Fibroblast of lung (primary cell): ENCODE data around the gene IGSF10. TPM values are rescaled to one million over a fixed set of nuclear protein-coding genes. Genes with fewer than 3 reads are reported as not detected.

ENCODE experiments used
- DNase-seq, 2 donors: peaks; one replicate each; pipeline versions ENCODE4 v3.0.0 to v3.0.0-alpha.2; 2010; ENCODE audit warnings: low read depth in 2 of 2
- H2AFZ ChIP-seq: 2 replicates; pipeline ENCODE4 v1.5.1; 2012; ENCODE audit warnings: low read length, control low read depth, inconsistent platforms
- H3K27ac ChIP-seq: 2 replicates; pipeline ENCODE4 v1.5.1; 2011; ENCODE audit warnings: low read length, control low read depth; ENCODE audit not compliant: insufficient read depth
- H3K27me3 ChIP-seq: 2 replicates; pipeline ENCODE4 v1.5.1; 2011; ENCODE audit warnings: mild to moderate bottlenecking, low read length; ENCODE audit not compliant: control insufficient read depth, insufficient read depth
- H3K36me3 ChIP-seq: 2 replicates; pipeline ENCODE4 v1.5.1; 2011; ENCODE audit warnings: low read length; ENCODE audit not compliant: control insufficient read depth, insufficient read depth
- H3K4me1 ChIP-seq: 2 replicates; pipeline ENCODE4 v1.5.1; 2011; ENCODE audit warnings: low read length; ENCODE audit not compliant: control insufficient read depth, insufficient read depth; ENCODE audit errors: extremely low read depth
- H3K4me2 ChIP-seq: 2 replicates; pipeline ENCODE4 v1.5.1; 2011; ENCODE audit warnings: low read length, control low read depth; ENCODE audit not compliant: insufficient read depth; ENCODE audit errors: extremely low read depth
- H3K4me3 ChIP-seq, 4 experiments: fragments of 200-600 bp in 1 of 4; sonication (generic) in 1 of 4; replicated peaks in 1 of 4; 2 replicates each; pipeline ENCODE4 v1.5.1; 2011 to 2016; ENCODE audit warnings: low read length in 4 of 4, low read depth in 3 of 4, mild to moderate bottlenecking in 3 of 4, control low read depth in 2 of 4, inconsistent platforms in 1 of 4, mixed read lengths in 1 of 4; ENCODE audit not compliant: insufficient read depth in 1 of 4; ENCODE audit errors: control extremely low read depth in 1 of 4
- H3K79me2 ChIP-seq: 2 replicates; pipeline ENCODE4 v1.5.1; 2012; ENCODE audit warnings: mild to moderate bottlenecking, low read length, inconsistent platforms; ENCODE audit not compliant: control insufficient read depth, insufficient read depth
- H3K9ac ChIP-seq: 2 replicates; pipeline ENCODE4 v1.5.1; 2011; ENCODE audit warnings: mild to moderate bottlenecking, low read length, control low read depth; ENCODE audit not compliant: insufficient read depth
- H3K9me3 ChIP-seq: 2 replicates; pipeline ENCODE4 v1.5.1; 2012; ENCODE audit warnings: low read depth, low read length; ENCODE audit not compliant: control insufficient read depth, insufficient read depth
- H4K20me1 ChIP-seq: 2 replicates; pipeline ENCODE4 v1.5.1; 2011; ENCODE audit warnings: low read length; ENCODE audit not compliant: control insufficient read depth, insufficient read depth; ENCODE audit errors: extremely low read depth
- EZH2 ChIP-seq: IDR thresholded peaks from 2 replicates; pipeline ENCODE4 v1.5.1; 2012; ENCODE audit warnings: low read length, control low read depth, mild to moderate bottlenecking; ENCODE audit errors: missing control alignments
- polyA plus RNA-seq, 2 donors: library from polyadenylated mRNA; depleted of rRNA in 1 of 2; stranded (reverse) in 1 of 2; unstranded in 1 of 2; fragments of >200 nt; gene quantifications; 2 replicates each; pipeline ENCODE4 v1.2.1, GENCODE V29; 2011 to 2012; ENCODE audit warnings: missing spikeins in 1 of 2
- total RNA-seq: library from RNA; depleted of rRNA; stranded (reverse); fragments of >200 nt; gene quantifications from 2 replicates; pipeline ENCODE4 v1.2.1, GENCODE V29; 2014
- TF ChIP-seq, protein P1 (sequence below), 2 donors: IDR thresholded peaks in 1 of 2; conservative IDR thresholded peaks in 1 of 2; 1 replicate in 1 of 2; 2 replicates in 1 of 2; pipeline ENCODE4 v1.5.1; 2011 to 2012; ENCODE audit warnings: low read length in 2 of 2, control low read depth in 1 of 2, inconsistent platforms in 1 of 2, low read depth in 1 of 2, mild to moderate bottlenecking in 1 of 2

The IGSF10 gene
- total and polyA plus RNA-seq, 2 donors (not counting 1 experiment from before 2014, with no cell fraction given) = 5.1 to 45.9 TPM

DNA sequence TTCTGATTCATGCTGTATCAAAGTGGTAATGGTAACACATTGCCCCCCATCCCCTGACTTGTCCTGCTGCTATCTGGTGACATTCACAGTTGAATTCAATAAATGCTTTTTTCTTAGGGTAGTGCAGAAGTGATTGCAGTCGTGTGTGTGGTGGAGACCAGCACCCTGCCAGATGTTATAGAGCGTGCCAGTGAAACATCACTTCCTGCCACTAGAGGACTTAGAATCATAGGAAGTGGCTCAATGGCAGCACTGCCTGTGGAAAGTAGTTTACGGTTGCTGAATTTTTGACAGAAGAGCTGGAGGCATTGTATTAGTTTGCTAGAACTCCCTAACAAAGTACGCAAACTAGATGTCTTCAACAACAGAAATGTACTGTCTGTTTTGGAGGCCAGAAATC lies 38.9 kb downstream of the IGSF10 start:
- Histone ChIP-seq H3K9ac (no peak overlapping the region), H3K27ac (no peak overlapping the region), H3K79me2 (no peaks in the 10 kb centered on the region), H4K20me1 (no peaks in the 10 kb centered on the region), H3K4me2 (no peak overlapping the region), H3K36me3 (no peaks in the 10 kb centered on the region), H3K4me3 (no peak overlapping the region), H3K27me3 (no peaks in the 10 kb centered on the region), H3K9me3 (no peaks in the 10 kb centered on the region), H2AFZ (no peak overlapping the region), H3K4me1 (peaks cover 5% of the 10 kb centered on the region)
- TF ChIP-seq EZH2 = no peak
- TF ChIP-seq, protein P1, sequence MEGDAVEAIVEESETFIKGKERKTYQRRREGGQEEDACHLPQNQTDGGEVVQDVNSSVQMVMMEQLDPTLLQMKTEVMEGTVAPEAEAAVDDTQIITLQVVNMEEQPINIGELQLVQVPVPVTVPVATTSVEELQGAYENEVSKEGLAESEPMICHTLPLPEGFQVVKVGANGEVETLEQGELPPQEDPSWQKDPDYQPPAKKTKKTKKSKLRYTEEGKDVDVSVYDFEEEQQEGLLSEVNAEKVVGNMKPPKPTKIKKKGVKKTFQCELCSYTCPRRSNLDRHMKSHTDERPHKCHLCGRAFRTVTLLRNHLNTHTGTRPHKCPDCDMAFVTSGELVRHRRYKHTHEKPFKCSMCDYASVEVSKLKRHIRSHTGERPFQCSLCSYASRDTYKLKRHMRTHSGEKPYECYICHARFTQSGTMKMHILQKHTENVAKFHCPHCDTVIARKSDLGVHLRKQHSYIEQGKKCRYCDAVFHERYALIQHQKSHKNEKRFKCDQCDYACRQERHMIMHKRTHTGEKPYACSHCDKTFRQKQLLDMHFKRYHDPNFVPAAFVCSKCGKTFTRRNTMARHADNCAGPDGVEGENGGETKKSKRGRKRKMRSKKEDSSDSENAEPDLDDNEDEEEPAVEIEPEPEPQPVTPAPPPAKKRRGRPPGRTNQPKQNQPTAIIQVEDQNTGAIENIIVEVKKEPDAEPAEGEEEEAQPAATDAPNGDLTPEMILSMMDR (conservative IDR thresholded peaks at IDR 0.05 in 1 of 2, IDR thresholded peaks at IDR 0.05 in 1 of 2; ENCODE audit: low read depth in 1 of 2, low read length in 2 of 2) = no peak
- no peak for DNase-seq

DNA sequence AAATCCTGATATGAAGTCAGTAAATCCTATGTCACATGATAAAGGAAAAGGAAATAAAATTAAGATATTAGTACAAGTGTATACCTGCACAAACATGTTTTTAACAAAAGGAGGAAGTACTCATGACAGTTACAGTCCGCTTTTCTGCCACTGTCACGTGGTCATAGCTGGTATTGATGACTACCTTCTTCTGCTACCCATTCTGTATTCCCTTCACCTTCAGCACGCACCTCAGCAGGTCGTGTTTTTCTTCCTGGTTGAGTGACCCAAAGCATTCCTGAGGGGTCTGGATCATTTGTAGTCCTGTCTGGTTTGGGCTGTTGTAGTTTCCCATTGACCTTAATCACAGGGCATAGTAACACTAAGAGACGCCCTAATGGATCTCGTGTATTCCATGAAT lies 41.1 kb downstream of the IGSF10 start:
- no peaks in the 10 kb centered on the region for H3K9me3 ChIP-seq
- no peak overlapping the region for H3K27ac ChIP-seq
- H3K79me2 ChIP-seq = no peaks in the 10 kb centered on the region
- H3K27me3 ChIP-seq = no peaks in the 10 kb centered on the region
- no peak for DNase-seq
- H3K4me1 ChIP-seq = no peaks in the 10 kb centered on the region
- H2AFZ ChIP-seq = no peak overlapping the region
- TF ChIP-seq EZH2 = no peak
- TF ChIP-seq, protein P1 (conservative IDR thresholded peaks at IDR 0.05 in 1 of 2, IDR thresholded peaks at IDR 0.05 in 1 of 2; ENCODE audit: low read depth in 1 of 2, low read length in 2 of 2) = no peak
- no peak overlapping the region for H3K4me2 ChIP-seq
- no peaks in the 10 kb centered on the region for H3K36me3 ChIP-seq
- H4K20me1 ChIP-seq = no peaks in the 10 kb centered on the region
- H3K4me3 ChIP-seq = no peak overlapping the region
- no peak overlapping the region for H3K9ac ChIP-seq

DNA sequence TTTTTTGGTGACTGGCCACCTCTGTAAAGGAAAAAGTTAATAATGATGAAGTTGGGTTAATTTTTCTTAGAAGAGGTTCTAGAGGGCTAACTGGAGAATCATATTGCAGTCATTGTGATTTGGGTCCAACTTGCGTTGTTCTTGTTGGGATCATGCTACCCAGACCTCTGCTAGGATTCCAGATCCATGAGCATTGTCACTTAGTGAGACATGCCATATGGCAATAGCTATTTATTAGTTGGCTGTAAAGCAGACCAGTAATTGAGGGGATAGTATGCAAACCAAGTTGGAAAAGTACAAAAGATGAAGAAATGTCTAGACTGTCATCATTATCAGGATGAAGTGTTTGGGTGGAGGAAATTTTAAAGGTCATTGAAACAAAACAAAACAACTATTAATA lies 45.6 kb downstream of the IGSF10 start:
- Histone ChIP-seq H2AFZ (no peak overlapping the region), H3K4me3 (no peak overlapping the region), H3K9me3 (no peaks in the 10 kb centered on the region), H3K79me2 (no peaks in the 10 kb centered on the region), H3K36me3 (no peaks in the 10 kb centered on the region), H3K9ac (no peak overlapping the region), H3K4me2 (no peak overlapping the region), H3K4me1 (peaks cover 12% of the 10 kb centered on the region), H3K27ac (no peak overlapping the region), H4K20me1 (no peaks in the 10 kb centered on the region), H3K27me3 (no peaks in the 10 kb centered on the region)
- no peak for DNase-seq
- no peak for TF ChIP-seq EZH2
- TF ChIP-seq, protein P1 (conservative IDR thresholded peaks at IDR 0.05 in 1 of 2, IDR thresholded peaks at IDR 0.05 in 1 of 2; ENCODE audit: low read depth in 1 of 2, low read length in 2 of 2) = no peak
